Ramos (cell line): ENCODE results near the gene PRIMA1.

Source experiments
- in situ Hi-C: fragments of 300-500 bp; cut with MboI; formaldehyde crosslinking; loops from one replicate; pipeline ENCODE4 v1.14.3; 2022; ENCODE audit warnings: low sequenced_read_pairs; ENCODE audit not compliant: unreplicated experiment

PRIMA1 gene

GRCh38 chr14:93734086-93734822 is 54.0 kb downstream of the PRIMA1 start:
- in situ Hi-C loops: no loop called here

GRCh38 chr14:93733631-93734030 is 54.7 kb downstream of the PRIMA1 start:
- in situ Hi-C loops: no loop called here

- in situ Hi-C loops: no loop called here
Measured at GRCh38 chr14:93733231-93733630, 55.1 kb downstream of the PRIMA1 start.

- in situ Hi-C loops: no loop called here
Measured at GRCh38 chr14:93732524-93732923, 55.8 kb downstream of the PRIMA1 start.

GRCh38 chr14:93731753-93732152 is 56.5 kb downstream of the PRIMA1 start:
- in situ Hi-C loops: no loop called here

- in situ Hi-C loops: no loop called here
Measured at GRCh38 chr14:93729993-93730392, 58.3 kb downstream of the PRIMA1 start.

- in situ Hi-C loops: no loop called here
Measured at GRCh38 chr14:93728651-93729016, 59.7 kb downstream of the PRIMA1 start.

- in situ Hi-C loops: no loop called here
Measured at GRCh38 chr14:93727917-93728650, 60.2 kb downstream of the PRIMA1 start.

GRCh38 chr14:93727039-93727740 is 61.1 kb downstream of the PRIMA1 start:
- in situ Hi-C loops: no loop called here

- in situ Hi-C loops: no loop called here
Measured at GRCh38 chr14:93725993-93726392, 62.3 kb downstream of the PRIMA1 start.

- in situ Hi-C loops: no loop called here
Measured at GRCh38 chr14:93725002-93725582, 63.2 kb downstream of the PRIMA1 start.

- in situ Hi-C loops: no loop called here
Measured at GRCh38 chr14:93723001-93723400, 65.3 kb downstream of the PRIMA1 start.

GRCh38 chr14:93720981-93721483 is 67.3 kb downstream of the PRIMA1 start:
- in situ Hi-C loops: no loop called here

GRCh38 chr14:93720076-93720815 is 68.0 kb downstream of the PRIMA1 start:
- in situ Hi-C loops: no loop called here

- in situ Hi-C loops: no loop called here
Measured at GRCh38 chr14:93719256-93719655, 69.0 kb downstream of the PRIMA1 start.

GRCh38 chr14:93717668-93718320 is 70.5 kb downstream of the PRIMA1 start:
- in situ Hi-C loops: no loop called here

- in situ Hi-C loops: no loop called here
Measured at GRCh38 chr14:93716746-93717667, 71.3 kb downstream of the PRIMA1 start.

GRCh38 chr14:93716002-93716745 is 72.1 kb downstream of the PRIMA1 start:
- in situ Hi-C loops: no loop called here
